Activated CD4-positive, alpha-beta T cell treated with anti-CD3 and anti-CD28 coated beads for 36 hours (primary cell): ENCODE results near the gene CERS1. TPM values are rescaled to one million over a fixed set of nuclear protein-coding genes. Genes with fewer than 3 reads are reported as not detected.

Experiments
- ATAC-seq: fragments of 200-7000 bp; cut with Tn5 transposase; one replicate; pipeline ENCODE4 v1.10.0; 2021; ENCODE audit warnings: mild to moderate bottlenecking, moderate library complexity
- CTCF ChIA-PET: fragments of 350-600 bp; sonication (Branson Sonifier 250); formaldehyde crosslinking; loops from one replicate; lab custom pipeline; 2021; ENCODE audit warnings: antibody characterized with exemption; lab: Charles Lee
- POLR2A ChIA-PET: fragments of 350-600 bp; sonication (Branson Sonifier 250); formaldehyde crosslinking; loops from one replicate; lab custom pipeline; 2021; ENCODE audit warnings: antibody characterized with exemption, inconsistent platforms; lab: Charles Lee
- DNase-seq: peaks from one replicate; pipeline ENCODE4 v3.0.0-alpha.2; 2020
- H3K27ac Mint-ChIP-seq: one replicate; pipeline ENCODE4 v1.8.0; 2021; ENCODE audit warnings: mixed read lengths
- H3K27me3 Mint-ChIP-seq: one replicate; pipeline ENCODE4 v1.8.0; 2021; ENCODE audit warnings: mixed read lengths
- H3K36me3 Mint-ChIP-seq: one replicate; pipeline ENCODE4 v1.8.0; 2021; ENCODE audit warnings: low read depth, mixed read lengths
- H3K4me1 Mint-ChIP-seq: one replicate; pipeline ENCODE4 v1.8.0; 2021; ENCODE audit warnings: mixed read lengths
- H3K4me3 Mint-ChIP-seq: one replicate; pipeline ENCODE4 v1.8.0; 2021; ENCODE audit warnings: mild to moderate bottlenecking, moderate library complexity, mixed read lengths
- H3K9me3 Mint-ChIP-seq: one replicate; pipeline ENCODE4 v1.8.0; 2021; ENCODE audit warnings: low read depth, mixed read lengths
- intact Hi-C, 2 experiments: fragments of 100-400 bp; cut with DNase I in 1 of 2; cut with micrococcal nuclease in 1 of 2; formaldehyde crosslinking; loops; one replicate each; pipeline versions ENCODE4 v1.14.2 to v1.15.1; 2022 to 2024; cut with DNase I, micrococcal nuclease
- total RNA-seq, 2 experiments: library from RNA; stranded (reverse); gene quantifications; one replicate each; pipeline ENCODE4 v1.2.3, GENCODE V29; 2021

The CERS1 gene
- total RNA-seq, 2 experiments from 2014 or later: 0.11 to 0.16 TPM

- Mint-ChIP-seq H3K27ac (no peak overlapping the region), H3K4me1 (peaks cover 6% of the 10 kb centered on the region), H3K27me3 (peaks cover 1% of the 10 kb centered on the region), H3K36me3 (peaks cover 5% of the 10 kb centered on the region), H3K4me3 (no peak overlapping the region), H3K9me3 (no peaks in the 10 kb centered on the region)
- DNase-seq: no peak
- no peak for ATAC-seq
- ChIA-PET POLR2A (interaction anchor here (0.6 to 1.1 kb wide), 3 partner anchors 12 to 61 kb away, joined by 3 to 7 read pairs (median 4); partner anchors contain the start of genes COPE and DDX49), CTCF (no interaction called here)
- intact Hi-C loops: loop anchor here in 1 of 2 experiments (1.0 kb wide), 6 partner anchors 10 to 409 kb away; partner anchors contain the start of genes COPE, DDX49, ELL and HOMER3
These were observed 35.6 kb upstream of the CERS1 start for GRCh38 chr19:18931316-18932162.

GRCh38 chr19:18929311-18929710 is 33.4 kb upstream of the CERS1 start:
- Mint-ChIP-seq H3K4me1 (peaks cover 6% of the 10 kb centered on the region), H3K4me3 (no peak overlapping the region), H3K36me3 (peaks cover 19% of the 10 kb centered on the region), H3K27ac (no peak overlapping the region), H3K27me3 (peaks cover 1% of the 10 kb centered on the region), H3K9me3 (no peaks in the 10 kb centered on the region)
- DNase-seq: no peak
- ATAC-seq: no peak
- POLR2A ChIA-PET: interaction anchor here (0.5 to 3.0 kb wide), 3 partner anchors 10 to 450 kb away, joined by 3 to 14 read pairs (median 4); partner anchors contain the start of genes COPE and DDX49
- intact Hi-C loops: no loop called here
- CTCF ChIA-PET: interaction anchor here (2.5 kb wide), 1 partner anchor 10 kb away, joined by 11 read pairs; the partner anchor contains the start of genes COPE and DDX49

DNA sequence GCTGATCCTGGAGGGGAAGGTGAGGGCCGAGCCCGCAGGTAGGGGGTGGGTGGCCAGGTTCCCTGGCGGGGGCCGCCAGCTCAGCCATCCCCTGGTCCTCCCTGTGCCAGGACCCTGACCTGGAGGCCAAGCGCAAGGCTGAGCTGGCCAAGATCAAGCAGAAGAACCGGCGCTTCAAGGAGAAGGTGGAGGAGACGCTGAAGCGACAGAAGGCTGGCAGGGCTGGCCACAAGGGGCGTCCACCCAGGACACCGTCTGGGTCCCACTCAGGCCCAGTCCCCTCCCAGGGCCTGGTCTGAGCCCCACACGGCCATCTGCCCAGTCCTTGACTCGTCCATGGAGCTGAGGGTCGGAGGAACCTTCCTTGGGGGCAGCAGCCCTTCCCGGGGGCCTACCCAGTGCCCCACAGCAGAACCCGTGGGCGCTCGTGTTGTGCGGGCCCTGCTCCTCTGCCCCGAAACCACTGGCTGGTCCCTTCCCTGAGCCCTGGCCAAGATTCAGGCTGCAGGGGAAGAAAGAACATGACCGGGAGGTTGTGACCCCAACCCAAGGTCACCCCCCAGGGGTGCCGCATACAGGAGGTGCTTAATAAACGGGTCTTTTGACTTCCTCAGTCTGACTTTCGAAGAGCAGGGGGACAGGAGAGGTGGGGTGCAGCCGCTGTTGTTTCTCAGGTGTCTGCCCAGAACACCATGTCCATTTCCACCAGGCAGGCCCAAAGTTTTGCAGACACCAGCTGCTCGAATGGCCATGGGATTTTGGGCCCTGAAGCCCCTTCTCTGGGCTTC is 32.3 kb upstream of the CERS1 start:
- peaks cover 28% of the 10 kb centered on the region for H3K36me3 Mint-ChIP-seq
- no peaks in the 10 kb centered on the region for H3K9me3 Mint-ChIP-seq
- H3K27me3 Mint-ChIP-seq: no peaks in the 10 kb centered on the region
- ChIA-PET CTCF (interaction anchor here (2.5 kb wide), 1 partner anchor 9 kb away, joined by 11 read pairs; the partner anchor contains the start of genes COPE and DDX49), POLR2A (interaction anchor here (0.6 to 3.0 kb wide), 2 partner anchors 9 to 224 kb away, joined by 3 to 14 read pairs; partner anchors contain the start of genes COPE and DDX49)
- DNase-seq (no peak), ATAC-seq (no peak)
- H3K27ac Mint-ChIP-seq: no peak overlapping the region
- H3K4me3 Mint-ChIP-seq: no peak overlapping the region
- intact Hi-C loops: no loop called here
- H3K4me1 Mint-ChIP-seq: peaks cover 6% of the 10 kb centered on the region

GRCh38 chr19:18924684-18925213 is 28.8 kb upstream of the CERS1 start:
- DNase-seq (no peak), ATAC-seq (no peak)
- H3K36me3 Mint-ChIP-seq: peaks cover 49% of the 10 kb centered on the region
- H3K9me3 Mint-ChIP-seq: no peaks in the 10 kb centered on the region
- no peaks in the 10 kb centered on the region for H3K27me3 Mint-ChIP-seq
- intact Hi-C loops: no loop called here
- ChIA-PET CTCF (no interaction called here), POLR2A (no interaction called here)
- peaks cover 13% of the 10 kb centered on the region for H3K4me1 Mint-ChIP-seq
- no peak overlapping the region for H3K27ac Mint-ChIP-seq
- H3K4me3 Mint-ChIP-seq: no peak overlapping the region

GRCh38 chr19:18922228-18922985 is 26.4 kb upstream of the CERS1 start:
- H3K9me3 Mint-ChIP-seq: no peaks in the 10 kb centered on the region
- no peak overlapping the region for H3K27ac Mint-ChIP-seq
- no peak overlapping the region for H3K4me3 Mint-ChIP-seq
- ATAC-seq (no peak), DNase-seq (no peak)
- H3K36me3 Mint-ChIP-seq: peaks cover 49% of the 10 kb centered on the region
- ChIA-PET POLR2A (no interaction called here), CTCF (interaction anchor here (0.7 kb wide), 1 partner anchor 538 kb away, joined by 3 read pairs; no protein-coding TSS in a partner anchor)
- no peaks in the 10 kb centered on the region for H3K27me3 Mint-ChIP-seq
- intact Hi-C loops: no loop called here
- peaks cover 26% of the 10 kb centered on the region for H3K4me1 Mint-ChIP-seq

GRCh38 chr19:18921593-18921992 is 25.6 kb upstream of the CERS1 start:
- no peaks in the 10 kb centered on the region for H3K9me3 Mint-ChIP-seq
- peaks cover 31% of the 10 kb centered on the region for H3K4me1 Mint-ChIP-seq
- no peak overlapping the region for H3K27ac Mint-ChIP-seq
- POLR2A ChIA-PET: no interaction called here
- peaks cover 49% of the 10 kb centered on the region for H3K36me3 Mint-ChIP-seq
- CTCF ChIA-PET: no interaction called here
- H3K27me3 Mint-ChIP-seq: no peaks in the 10 kb centered on the region
- no peak for DNase-seq
- intact Hi-C loops: no loop called here
- no peak for ATAC-seq
- peak overlapping the region; percentile 99 for H3K4me3 Mint-ChIP-seq

GRCh38 chr19:18920400-18920799 is 24.4 kb upstream of the CERS1 start:
- peak overlapping the region; percentile 99 for H3K4me3 Mint-ChIP-seq
- POLR2A ChIA-PET: interaction anchor here (0.7 kb wide), 1 partner anchor 67 kb away, joined by 3 read pairs; no protein-coding TSS in a partner anchor
- intact Hi-C loops: loop anchor here in 1 of 2 experiments (1.0 kb wide), 1 partner anchor 17 kb away; no protein-coding TSS in a partner anchor
- peak overlapping the region; percentile 96 for H3K27ac Mint-ChIP-seq
- no peak for DNase-seq
- H3K9me3 Mint-ChIP-seq: no peaks in the 10 kb centered on the region
- H3K4me1 Mint-ChIP-seq: peaks cover 38% of the 10 kb centered on the region
- CTCF ChIA-PET: interaction anchor here (2.7 to 2.8 kb wide), 2 partner anchors 11 to 332 kb away, joined by 10 to 11 read pairs; partner anchors contain the start of gene REX1BD
- peaks cover 43% of the 10 kb centered on the region for H3K36me3 Mint-ChIP-seq
- H3K27me3 Mint-ChIP-seq: no peaks in the 10 kb centered on the region
- no peak for ATAC-seq

GRCh38 chr19:18919900-18920214 is 23.9 kb upstream of the CERS1 start:
- ATAC-seq (no peak), DNase-seq (no peak)
- intact Hi-C loops: loop anchor here (1.0 to 2.0 kb wide), 21 partner anchors 12 to 727 kb away; partner anchors contain the start of genes BORCS8 (in 2 of the 2), ELL (in 2 of the 2), RFXANK (in 2 of the 2) and TMEM161A (in 2 of the 2)
- H3K4me3 Mint-ChIP-seq: peak overlapping the region; percentile 99
- CTCF ChIA-PET: interaction anchor here (0.6 to 2.8 kb wide), 8 partner anchors 10 to 331 kb away, joined by 3 to 11 read pairs (median 4); partner anchors contain the start of genes NR2C2AP and REX1BD
- POLR2A ChIA-PET: interaction anchor here (0.6 to 1.7 kb wide), 10 partner anchors 9 to 782 kb away, joined by 3 to 14 read pairs (median 3); partner anchors contain the start of gene UPF1
- peaks cover 45% of the 10 kb centered on the region for H3K36me3 Mint-ChIP-seq
- H3K9me3 Mint-ChIP-seq: no peaks in the 10 kb centered on the region
- H3K27me3 Mint-ChIP-seq: no peaks in the 10 kb centered on the region
- peaks cover 41% of the 10 kb centered on the region for H3K4me1 Mint-ChIP-seq
- peak overlapping the region; percentile 96 for H3K27ac Mint-ChIP-seq

- Mint-ChIP-seq H3K27me3 (no peaks in the 10 kb centered on the region), H3K36me3 (peaks cover 39% of the 10 kb centered on the region), H3K4me3 (peak within 1 kb of the TSS; percentile 99), H3K9me3 (no peaks in the 10 kb centered on the region), H3K27ac (peak within 1 kb of the TSS; percentile 96), H3K4me1 (peaks cover 41% of the 10 kb centered on the region)
- DNase-seq (peak; percentile 98), ATAC-seq (peak; percentile 98)
- POLR2A ChIA-PET: interaction anchor here (0.6 to 1.7 kb wide), 13 partner anchors 10 to 799 kb away, joined by 3 to 14 read pairs (median 3); partner anchors contain the start of gene UPF1
- intact Hi-C loops: loop anchor here (1.0 to 2.0 kb wide), 20 partner anchors 13 to 726 kb away; partner anchors contain the start of genes BORCS8 (in 2 of the 2), ELL (in 2 of the 2), RFXANK (in 2 of the 2) and TMEM161A (in 2 of the 2)
- CTCF ChIA-PET: interaction anchor here (0.6 to 2.8 kb wide), 12 partner anchors 10 to 441 kb away, joined by 3 to 11 read pairs (median 3); partner anchors contain the start of genes CERS1, NR2C2AP and REX1BD
These were observed 23.3 kb upstream of the CERS1 start, which contains the start of the genes COPE and DDX49 for GRCh38 chr19:18919086-18919899. Gene COPE (minus strand): TSS chr19:18919387. CDS start chr19:18919348, 39 bp downstream. Gene DDX49 (plus strand): TSS chr19:18919715. CDS start chr19:18919742, 27 bp downstream.
